ENCODE results near the gene BLACAT1.
"Not testable (repeated sequence)": the region's sequence is repeated elsewhere in the genome, so short reads cannot be mapped to it uniquely, and the experiment has no call there.

BLACAT1 gene

DNA sequence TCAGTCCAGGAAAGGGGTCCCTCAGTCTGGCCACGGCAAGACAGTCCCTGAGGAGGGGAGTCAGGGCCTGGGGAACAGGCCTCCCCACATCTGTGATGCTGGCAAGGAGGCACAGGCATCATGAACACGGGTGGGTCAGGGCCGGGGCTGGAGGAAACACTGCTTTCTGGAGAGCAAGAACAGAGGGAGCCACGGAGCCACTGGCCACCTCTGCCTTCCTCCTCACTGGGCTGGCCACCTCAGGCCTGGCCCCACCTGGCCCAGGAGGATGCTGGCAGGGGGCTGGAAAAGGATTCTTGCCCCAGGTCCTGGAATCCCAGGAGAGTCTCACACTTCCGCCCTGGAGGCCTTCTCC is 15.7 kb downstream of the BLACAT1 start:
- no peak for DNase-seq (ENCODE audit: low spot score)

DNA sequence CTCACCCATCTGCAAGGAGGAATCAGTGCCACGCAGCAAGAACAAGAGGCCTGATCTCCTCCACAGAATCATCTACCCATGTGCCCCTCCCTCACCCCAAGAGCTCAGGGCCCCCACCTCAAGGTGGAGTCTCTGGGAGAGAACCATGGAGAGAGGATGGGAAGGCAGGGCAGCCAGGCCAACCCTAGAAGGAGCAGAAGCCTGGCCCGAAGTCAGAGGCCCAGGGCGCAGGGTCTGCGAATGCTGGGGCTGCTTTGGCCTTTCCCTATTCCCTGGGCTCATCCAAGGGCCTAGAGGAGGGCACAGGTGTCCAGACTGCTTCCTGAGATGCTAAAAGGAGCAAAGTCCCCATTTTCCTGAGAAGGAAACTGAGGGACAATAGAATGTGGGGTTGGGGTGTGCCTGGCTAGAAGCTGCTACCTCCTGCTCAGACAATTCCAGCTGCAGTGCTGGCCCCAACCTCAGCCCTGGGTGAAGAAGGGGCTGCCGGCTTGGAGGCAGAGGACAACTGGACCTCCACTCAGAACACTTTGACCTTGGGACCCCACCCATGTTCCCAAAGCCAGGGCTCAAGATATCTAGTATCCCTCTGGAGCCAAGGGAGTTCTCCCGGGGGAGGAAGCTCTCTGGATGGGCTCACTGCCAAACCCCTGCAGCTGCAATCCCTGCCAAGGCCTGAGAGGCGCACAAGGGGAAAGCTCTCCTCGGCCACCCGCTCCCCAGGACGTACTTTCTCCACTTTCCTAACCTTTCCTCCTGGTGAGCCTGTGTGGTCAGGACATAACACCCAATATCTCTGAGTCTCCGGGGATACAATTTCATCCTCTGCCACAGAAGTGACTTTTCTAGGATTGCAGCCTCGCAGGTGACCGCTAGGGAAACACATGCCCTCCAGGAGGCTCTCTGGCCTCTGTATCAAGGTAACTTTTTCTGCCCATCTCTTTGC is 17.4 kb downstream of the BLACAT1 start:
- peak; percentile 74 for DNase-seq (ENCODE audit: low spot score)

- DNase-seq (ENCODE audit: low spot score): no peak
Observed at GRCh38 chr1:205437570-205437969, 18.3 kb downstream of the BLACAT1 start.

- no peak for DNase-seq (ENCODE audit: low spot score)
Observed at GRCh38 chr1:205436776-205437410, 19.0 kb downstream of the BLACAT1 start.

- no peak for DNase-seq (ENCODE audit: low spot score)
Observed at GRCh38 chr1:205435578-205436573, 20.0 kb downstream of the BLACAT1 start.

- DNase-seq (ENCODE audit: low spot score): no peak
Observed at GRCh38 chr1:205434738-205435137, 21.1 kb downstream of the BLACAT1 start.

DNA sequence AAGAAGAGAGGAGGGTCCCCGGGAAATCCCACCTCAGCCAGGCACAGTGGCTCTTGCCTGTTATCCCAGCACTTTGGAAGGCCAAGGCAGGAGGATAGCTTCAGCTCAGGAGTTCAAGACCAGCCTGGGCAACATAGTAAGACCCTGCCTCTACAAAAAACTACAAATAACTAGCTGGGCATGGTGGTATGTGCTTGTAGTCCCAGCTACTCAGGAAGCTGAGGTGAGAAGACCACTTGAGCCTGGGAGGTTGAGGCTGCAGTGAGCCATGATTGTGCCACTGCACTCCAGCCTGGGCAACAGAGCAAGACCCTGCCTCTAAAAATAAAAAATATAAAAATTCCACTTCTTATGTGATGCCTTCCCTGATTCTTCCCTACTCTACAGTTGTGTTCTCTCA is 23.2 kb downstream of the BLACAT1 start:
- DNase-seq (ENCODE audit: low spot score): not testable (repeated sequence)

- DNase-seq (ENCODE audit: low spot score): no peak
Observed at GRCh38 chr1:205432116-205432515, 23.7 kb downstream of the BLACAT1 start.

- peak; percentile 73 for DNase-seq (ENCODE audit: low spot score)
Observed at GRCh38 chr1:205430696-205431305, 25.0 kb downstream of the BLACAT1 start.

- no peak for DNase-seq (ENCODE audit: low spot score)
Observed at GRCh38 chr1:205429762-205430695, 25.8 kb downstream of the BLACAT1 start.

- DNase-seq (ENCODE audit: low spot score): no peak
Observed at GRCh38 chr1:205424901-205425600, 30.8 kb downstream of the BLACAT1 start.

DNA sequence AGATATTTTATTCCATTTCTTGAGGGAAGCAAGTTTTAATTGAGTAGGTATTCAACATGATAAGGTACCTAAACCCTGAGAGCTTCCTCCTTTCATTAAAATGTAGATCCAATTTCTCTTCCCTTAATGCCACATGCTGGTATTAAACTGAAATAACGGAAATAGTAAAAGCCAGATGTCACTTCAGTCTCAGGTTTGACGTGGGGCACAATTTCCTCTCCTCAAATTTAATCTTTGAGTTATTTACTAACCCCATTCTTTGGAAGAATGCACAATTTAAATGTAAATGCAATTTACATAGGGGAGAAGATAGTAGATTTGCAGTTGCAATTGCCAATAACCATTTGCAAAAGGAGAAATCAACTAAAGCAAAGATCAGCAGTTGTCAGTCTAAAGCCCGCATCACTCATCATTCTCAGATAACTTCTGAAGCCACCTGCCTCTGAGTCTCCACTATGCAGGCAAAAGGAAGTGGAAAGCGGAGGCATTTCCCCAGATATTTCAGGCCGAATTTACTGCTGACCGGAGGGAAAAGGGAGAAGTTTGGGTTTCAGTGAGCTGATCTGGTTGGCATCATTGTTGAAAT is 31.9 kb downstream of the BLACAT1 start:
- DNase-seq (ENCODE audit: low spot score): no peak

DNA sequence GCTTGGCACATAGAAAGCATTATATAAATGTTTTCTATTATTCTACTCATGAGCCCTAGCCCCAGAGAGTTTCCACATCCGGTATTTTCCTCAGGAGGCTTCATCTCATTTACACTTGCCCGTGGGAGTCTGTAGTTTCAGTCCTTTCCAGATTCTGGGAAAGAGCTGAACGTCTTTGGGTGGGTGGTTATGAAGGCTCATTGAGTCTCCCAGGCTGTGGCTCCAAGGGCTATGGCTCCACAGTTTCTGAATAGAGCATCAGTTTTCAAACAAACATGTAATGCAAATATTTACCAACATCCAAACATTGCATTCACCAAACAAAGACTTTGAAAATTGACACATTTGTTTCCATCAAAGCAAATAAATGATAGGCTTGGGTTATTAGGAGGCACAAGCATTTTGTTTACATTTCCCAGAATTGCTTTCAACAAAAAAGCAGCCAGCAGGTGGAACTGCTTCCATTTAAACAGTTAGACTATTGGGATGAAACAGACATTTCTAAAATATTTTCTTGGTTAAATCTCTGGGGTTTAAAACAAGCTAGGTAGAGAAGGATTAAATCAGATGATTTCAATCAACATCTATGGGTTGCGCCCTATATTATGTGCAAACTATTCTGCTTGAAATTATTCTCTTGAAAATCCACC is 32.7 kb downstream of the BLACAT1 start:
- no peak for DNase-seq (ENCODE audit: low spot score)

- no peak for DNase-seq (ENCODE audit: low spot score)
Observed at GRCh38 chr1:205421798-205422197, 34.0 kb downstream of the BLACAT1 start, which contains the start of gene LEMD1. Gene LEMD1, minus strand, starts transcription at chr1:205422056. Its CDS starts 1,520 bp downstream, at chr1:205420536.

- no peak for DNase-seq (ENCODE audit: low spot score)
Observed at GRCh38 chr1:205420938-205421337, 34.9 kb downstream of the BLACAT1 start.

DNA sequence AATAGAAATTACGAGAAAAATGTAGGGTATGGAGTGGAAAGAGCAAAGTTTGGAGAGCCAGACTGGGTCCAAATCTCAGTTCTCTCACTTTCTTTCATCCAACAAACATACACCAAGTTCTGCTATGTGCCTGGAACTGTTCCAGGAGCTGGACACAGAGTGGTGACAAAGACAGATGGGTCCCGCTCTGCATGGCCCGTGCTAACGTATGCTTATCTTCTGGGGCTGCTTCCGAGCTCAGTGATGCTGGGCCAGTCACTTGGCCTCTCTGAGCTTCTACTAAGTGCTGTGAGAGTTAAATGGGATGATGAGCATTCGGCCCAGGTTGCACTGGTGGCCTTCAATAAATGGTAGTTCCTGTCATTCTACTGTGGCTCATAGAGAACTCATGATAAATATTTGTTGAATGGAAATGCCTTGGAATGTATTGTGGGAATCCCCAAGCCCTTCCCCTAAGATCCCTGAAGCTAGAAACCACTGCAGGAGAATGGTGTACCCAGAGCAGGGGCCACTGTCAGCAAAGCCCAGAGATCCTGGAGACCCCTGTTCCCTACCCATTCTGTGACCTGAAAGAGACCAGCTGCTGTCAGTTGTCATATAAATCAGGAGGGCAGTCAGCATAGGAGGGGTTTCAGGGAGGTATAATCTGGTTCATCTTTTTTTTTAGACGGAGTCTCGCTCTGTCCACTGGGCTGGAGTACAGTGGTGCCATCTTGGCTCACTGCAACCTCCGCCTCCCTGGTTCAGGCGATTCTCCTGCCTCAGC is 37.8 kb downstream of the BLACAT1 start:
- no peak for DNase-seq (ENCODE audit: low spot score)

- DNase-seq (ENCODE audit: low spot score): no peak
Observed at GRCh38 chr1:205416322-205416721, 39.5 kb downstream of the BLACAT1 start.

Data from HuH-7 (cell line).